Endothelial cell of umbilical vein (primary cell): ENCODE results near the gene CCDC57. TPM values are rescaled to one million over a fixed set of nuclear protein-coding genes. Genes with fewer than 3 reads are reported as not detected.
A peak's percentile ranks its signal among the peaks of the same experiment; 100 is the strongest.

Source experiments
- BruUV-seq: library from RNA; stranded (reverse); fragments of 400-500 nt; replicated peaks from 2 replicates; lab custom pipeline; 2021; lab: Mats Ljungman, UMichigan
- CTCF ChIA-PET: fragments of 300-600, 350-600 bp; sonication (Branson Sonifier 250); formaldehyde crosslinking; loops from one replicate; lab custom pipeline; 2021; ENCODE audit warnings: antibody characterized with exemption, inconsistent platforms; lab: Charles Lee
- POLR2A ChIA-PET: fragments of 300-600, 350-600 bp; sonication (Branson Sonifier 250); formaldehyde crosslinking; loops from one replicate; lab custom pipeline; 2021; ENCODE audit warnings: antibody characterized with exemption, inconsistent platforms; lab: Charles Lee
- DNase-seq: peaks from one replicate; pipeline ENCODE4 v3.0.0-alpha.2; 2011; ENCODE audit warnings: low read depth, low spot score
- FAIRE-seq: peaks from 2 replicates; lab custom pipeline; 2011; peaks lifted over from hg19 to GRCh38; lab: Jason Lieb, UNC
- H2AFZ ChIP-seq: 2 replicates; pipeline ENCODE4 v1.6.0; 2012; ENCODE audit warnings: low read depth, low read length, control low read depth, inconsistent platforms
- H3K27ac ChIP-seq: 2 replicates; pipeline ENCODE4 v1.5.1; 2011; ENCODE audit warnings: low read depth, mild to moderate bottlenecking, control low read depth, low read length, moderate library complexity; ENCODE audit not compliant: insufficient read depth
- H3K27me3 ChIP-seq, 2 experiments: 2 replicates each; pipeline versions ENCODE4 v1.6.0 to v1.6.1; 2011; ENCODE audit warnings: low read length in 2 of 2, mixed read lengths in 1 of 2; ENCODE audit not compliant: control insufficient read depth in 2 of 2, insufficient read depth in 2 of 2
- H3K36me3 ChIP-seq, 2 experiments: 2 replicates in 1 of 2; 3 replicates in 1 of 2; pipeline ENCODE4 v1.5.1; 2011; ENCODE audit warnings: low read length in 2 of 2, mild to moderate bottlenecking in 1 of 2, moderate library complexity in 1 of 2; ENCODE audit not compliant: control insufficient read depth in 2 of 2, insufficient read depth in 2 of 2; ENCODE audit errors: extremely low read depth in 1 of 2
- H3K4me1 ChIP-seq: 3 replicates; pipeline ENCODE4 v1.5.1; 2011; ENCODE audit warnings: mild to moderate bottlenecking, low read length; ENCODE audit not compliant: control insufficient read depth, insufficient read depth; ENCODE audit errors: extremely low read depth
- H3K4me2 ChIP-seq: 2 replicates; pipeline ENCODE4 v1.6.1; 2011; ENCODE audit warnings: low read length, control low read depth, mixed read lengths; ENCODE audit not compliant: insufficient read depth
- H3K4me3 ChIP-seq, 3 experiments: fragments of 200-600 bp in 1 of 3; sonication (generic), shearing (Covaris generic) in 1 of 3; replicated peaks in 1 of 3; 2 replicates each; pipeline ENCODE4 v1.5.1; 2011 to 2016; ENCODE audit warnings: control low read depth in 3 of 3, low read length in 3 of 3, mild to moderate bottlenecking in 2 of 3, inconsistent platforms in 1 of 3, low read depth in 1 of 3, moderate library complexity in 1 of 3; ENCODE audit not compliant: insufficient read depth in 1 of 3
- H3K79me2 ChIP-seq: 2 replicates; pipeline ENCODE4 v1.6.0; 2012; ENCODE audit warnings: low read length, inconsistent platforms; ENCODE audit not compliant: control insufficient read depth, insufficient read depth
- H3K9ac ChIP-seq: replicated peaks from 2 replicates; pipeline ENCODE3; 2011; ENCODE audit warnings: low read length, control low read depth; ENCODE audit not compliant: insufficient read depth; ENCODE audit errors: extremely low read depth
- H3K9me1 ChIP-seq: replicated peaks from 3 replicates; pipeline ENCODE4 v1.6.0; 2011; ENCODE audit warnings: mild to moderate bottlenecking, low read length; ENCODE audit not compliant: control insufficient read depth, insufficient read depth; ENCODE audit errors: extremely low read depth
- H3K9me3 ChIP-seq: replicated peaks from 2 replicates; pipeline ENCODE4 v1.5.1; 2012; ENCODE audit warnings: low read length, inconsistent platforms; ENCODE audit not compliant: control insufficient read depth, insufficient read depth
- H4K20me1 ChIP-seq: replicated peaks from 2 replicates; pipeline ENCODE3; 2011; ENCODE audit warnings: mild to moderate bottlenecking, low read length; ENCODE audit not compliant: control insufficient read depth, insufficient read depth; ENCODE audit errors: extremely low read depth
- FOS ChIP-seq: IDR thresholded peaks from 2 replicates; pipeline ENCODE4 v1.6.1; 2011; ENCODE audit warnings: mild to moderate bottlenecking, low read length, moderate library complexity, borderline replicate concordance; ENCODE audit not compliant: insufficient read depth
- GATA2 ChIP-seq: IDR thresholded peaks from 2 replicates; pipeline ENCODE4 v1.7.0; 2011; ENCODE audit warnings: low read depth, mild to moderate bottlenecking, moderate library complexity, mixed read lengths, low read length; ENCODE audit not compliant: insufficient read length, insufficient read depth
- JUN ChIP-seq: IDR thresholded peaks from 2 replicates; pipeline ENCODE4 v1.6.1; 2011; ENCODE audit warnings: borderline replicate concordance, low read depth; ENCODE audit not compliant: insufficient read length, insufficient read depth
- POLR2A ChIP-seq: IDR thresholded peaks from 2 replicates; pipeline ENCODE4 v1.6.1; 2012; ENCODE audit warnings: low read depth, mild to moderate bottlenecking, control low read depth, low read length
- POLR2AphosphoS5 ChIP-seq: IDR thresholded peaks from 2 replicates; pipeline ENCODE4 v1.6.1; 2012; ENCODE audit warnings: low read depth, mild to moderate bottlenecking, control low read depth, low read length, moderate library complexity; ENCODE audit not compliant: insufficient read depth
- dilution Hi-C: fragments of 300-500 bp; cut with MboI; formaldehyde crosslinking; loops from one replicate; pipeline ENCODE4 v1.15.0; 2019; ENCODE audit warnings: low sequenced_read_pairs; ENCODE audit not compliant: extremely low pct_ligation_motif_present
- intact Hi-C: fragments of 100-400 bp; cut with micrococcal nuclease; formaldehyde crosslinking; loops from one replicate; pipeline ENCODE4 v1.10.0; 2022
- polyA plus RNA-seq, 4 experiments: library from polyadenylated mRNA; depleted of rRNA in 3 of 4; stranded (reverse) in 3 of 4; unstranded in 1 of 4; fragments of >200 nt; gene quantifications; 2 replicates each; pipeline versions ENCODE4 v1.2.1 to v1.2.3, GENCODE V29; 2011 to 2012; ENCODE audit warnings: missing spikeins in 1 of 4
- total RNA-seq: library from RNA; stranded (reverse); gene quantifications from 2 replicates; pipeline ENCODE4 v1.2.3, GENCODE V29; 2021
- TF ChIP-seq, protein P1 (sequence below): IDR thresholded peaks from 2 replicates; pipeline ENCODE4 v1.6.1; 2011; ENCODE audit not compliant: insufficient read depth, insufficient read length

The CCDC57 gene
- total and polyA plus RNA-seq, 2 donors (not counting 3 experiments of a cell fraction or from before 2014, with no cell fraction given) = 18.6 to 31.6 TPM

DNA sequence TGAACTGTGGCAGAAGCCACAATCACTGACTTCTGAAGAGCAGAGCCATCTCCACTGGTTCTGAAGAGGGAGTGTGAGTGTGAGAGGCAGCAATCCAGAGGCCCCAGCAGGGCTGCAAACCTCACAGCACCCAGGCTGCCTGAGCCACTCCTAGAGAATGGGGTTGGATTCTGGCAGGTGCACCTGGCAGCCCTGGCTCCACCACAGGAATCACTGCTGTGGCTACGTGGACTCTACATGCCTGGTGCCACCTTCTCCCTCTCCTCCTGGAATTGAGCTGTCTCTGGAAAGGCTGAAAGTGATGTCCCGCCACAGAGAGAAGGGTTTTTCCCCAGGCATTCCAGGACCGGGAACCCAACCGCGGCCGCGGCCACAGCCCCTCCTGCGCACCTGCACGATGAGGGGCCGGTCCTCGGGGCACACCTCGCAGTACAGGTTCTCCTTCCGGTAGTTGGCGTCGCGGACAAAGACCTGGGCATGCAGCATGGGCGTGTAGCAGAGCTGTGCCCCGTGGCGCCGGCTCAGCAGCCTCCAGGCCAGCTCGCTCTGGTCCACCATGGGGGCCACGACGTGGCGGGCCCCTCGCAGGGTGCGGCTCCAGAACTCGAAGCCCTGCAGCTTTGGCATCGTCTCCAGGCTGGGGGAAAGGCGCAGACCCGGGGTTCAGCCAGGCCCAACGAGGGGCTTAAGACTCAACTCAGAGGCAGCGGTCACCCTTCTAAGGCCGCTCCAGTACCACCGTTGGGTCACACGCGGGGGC is 148.0 kb downstream of the CCDC57 start:
- no peaks in the 10 kb centered on the region for H3K27me3 ChIP-seq
- H3K36me3 ChIP-seq = peaks cover 0 to 21% of the 10 kb centered on the region in 2 experiments
- H3K4me2 ChIP-seq = peak overlapping the region; percentile 78
- intact Hi-C loops (no loop called here), dilution Hi-C loops (no loop called here)
- FAIRE-seq (no peak), DNase-seq (no peak)
- peak overlapping the region; percentile 55 to 82 (median 76) for H3K4me3 ChIP-seq
- no peak overlapping the region for H3K27ac ChIP-seq
- H4K20me1 ChIP-seq = no peaks in the 10 kb centered on the region
- H3K9me3 ChIP-seq = no peaks in the 10 kb centered on the region
- H3K9me1 ChIP-seq = no peaks in the 10 kb centered on the region
- H3K79me2 ChIP-seq = peaks cover 14% of the 10 kb centered on the region
- ChIA-PET POLR2A (interaction anchor here (0.6 kb wide), 1 partner anchor 119 kb away, joined by 3 read pairs; no protein-coding TSS in a partner anchor), CTCF (interaction anchor here (0.6 to 1.1 kb wide), 4 partner anchors 9 to 34 kb away, joined by 3 to 6 read pairs (median 4); partner anchors contain the start of gene DCXR)
- TF ChIP-seq FOS = no peak
- TF ChIP-seq JUN = no peak
- TF ChIP-seq GATA2 = no peak
- TF ChIP-seq, protein P1, sequence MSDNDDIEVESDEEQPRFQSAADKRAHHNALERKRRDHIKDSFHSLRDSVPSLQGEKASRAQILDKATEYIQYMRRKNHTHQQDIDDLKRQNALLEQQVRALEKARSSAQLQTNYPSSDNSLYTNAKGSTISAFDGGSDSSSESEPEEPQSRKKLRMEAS = no peak
- no peak for TF ChIP-seq POLR2A
- TF ChIP-seq POLR2AphosphoS5 = no peak
- BruUV-seq = TSS peak; percentile 32
- H3K9ac ChIP-seq = peak overlapping the region; percentile 77
- H3K4me1 ChIP-seq = peaks cover 15% of the 10 kb centered on the region
- no peak overlapping the region for H2AFZ ChIP-seq
